B cell (primary cell): Measurements from ENCODE around the gene COL2A1.

ENCODE experiments used
- CTCF ChIP-seq: fragments of 200-600 bp; IDR thresholded peaks from one replicate; pipeline ENCODE4 v1.8.0; 2022; ENCODE audit warnings: antibody characterized with exemption, mild to moderate bottlenecking
- EZH2 ChIP-seq: IDR thresholded peaks from 2 replicates; pipeline ENCODE4 v1.6.1; 2012; ENCODE audit warnings: borderline replicate concordance, low read depth, mild to moderate bottlenecking, moderate library complexity, low read length; ENCODE audit not compliant: insufficient read depth, poor library complexity, severe bottlenecking

- no peak for TF ChIP-seq CTCF
- TF ChIP-seq EZH2 = no peak
Measured at GRCh38 chr12:47967461-47968321, 36.6 kb downstream of the COL2A1 start.
